Vagina (tissue), 2 donors: Measurements from ENCODE around the gene NR4A1. TPM values are rescaled to one million over a fixed set of nuclear protein-coding genes. Genes with fewer than 3 reads are reported as not detected.

Experiments used
- DNase-seq, 2 donors: peaks; one replicate each; pipeline ENCODE4 v3.0.0-alpha.2; 2017; ENCODE audit errors: extremely low spot score in 2 of 2
- H3K27ac ChIP-seq: fragments of 200-600 bp; sonication (generic); one replicate; pipeline ENCODE4 v1.5.1; 2019
- H3K27me3 ChIP-seq: fragments of 200-600 bp; sonication (generic); one replicate; pipeline ENCODE4 v1.5.1; 2019
- H3K36me3 ChIP-seq, 2 donors: fragments of 200-600 bp; sonication (generic); one replicate each; pipeline ENCODE4 v1.5.1; 2017 to 2019
- H3K4me1 ChIP-seq: fragments of 200-600 bp; sonication (generic); one replicate; pipeline ENCODE4 v1.5.1; 2019
- H3K4me3 ChIP-seq, 2 donors: fragments of 200-600 bp; sonication (generic); 1 replicate in 1 of 2; 2 replicates in 1 of 2; pipeline ENCODE4 v1.5.1; 2016 to 2019
- H3K9me3 ChIP-seq: fragments of 200-600 bp; sonication (generic); one replicate; pipeline ENCODE4 v1.5.1; 2019
- POLR2A ChIP-seq, 2 donors: fragments of 450-650 bp; IDR thresholded peaks; one replicate each; pipeline ENCODE4 v1.6.1; 2017; ENCODE audit warnings: antibody characterized with exemption in 2 of 2, mild to moderate bottlenecking in 2 of 2, moderate library complexity in 2 of 2
- POLR2AphosphoS5 ChIP-seq, 2 donors: sonication (generic); formaldehyde crosslinking; IDR thresholded peaks; one replicate each; pipeline ENCODE4 v1.9.0; 2017; ENCODE audit warnings: antibody characterized with exemption in 2 of 2, mild to moderate bottlenecking in 2 of 2, low read depth in 1 of 2; ENCODE audit not compliant: insufficient read depth in 1 of 2
- intact Hi-C: fragments of 100-400 bp; cut with DNase I; formaldehyde crosslinking; loops from one replicate; pipeline ENCODE4 v1.15.1; 2023
- total RNA-seq: library from RNA; depleted of rRNA; stranded (reverse); fragments of >200 nt; gene quantifications from one replicate; pipeline ENCODE4 v1.2.3, GENCODE V29; 2016
- TF ChIP-seq, protein P1 (sequence below), 3 experiments: fragments of 450-650 bp in 2 of 3; fragments of 200-600 bp in 1 of 3; sonication (generic) in 1 of 3; IDR thresholded peaks; one replicate each; pipeline ENCODE4 v1.5.1; 2017 to 2019; ENCODE audit warnings: antibody characterized with exemption in 3 of 3, mild to moderate bottlenecking in 2 of 3, moderate library complexity in 2 of 3

Gene NR4A1
- total RNA-seq, 1 donor from 2014 or later: 465 TPM

- no peak for DNase-seq
- TF ChIP-seq, protein P1, sequence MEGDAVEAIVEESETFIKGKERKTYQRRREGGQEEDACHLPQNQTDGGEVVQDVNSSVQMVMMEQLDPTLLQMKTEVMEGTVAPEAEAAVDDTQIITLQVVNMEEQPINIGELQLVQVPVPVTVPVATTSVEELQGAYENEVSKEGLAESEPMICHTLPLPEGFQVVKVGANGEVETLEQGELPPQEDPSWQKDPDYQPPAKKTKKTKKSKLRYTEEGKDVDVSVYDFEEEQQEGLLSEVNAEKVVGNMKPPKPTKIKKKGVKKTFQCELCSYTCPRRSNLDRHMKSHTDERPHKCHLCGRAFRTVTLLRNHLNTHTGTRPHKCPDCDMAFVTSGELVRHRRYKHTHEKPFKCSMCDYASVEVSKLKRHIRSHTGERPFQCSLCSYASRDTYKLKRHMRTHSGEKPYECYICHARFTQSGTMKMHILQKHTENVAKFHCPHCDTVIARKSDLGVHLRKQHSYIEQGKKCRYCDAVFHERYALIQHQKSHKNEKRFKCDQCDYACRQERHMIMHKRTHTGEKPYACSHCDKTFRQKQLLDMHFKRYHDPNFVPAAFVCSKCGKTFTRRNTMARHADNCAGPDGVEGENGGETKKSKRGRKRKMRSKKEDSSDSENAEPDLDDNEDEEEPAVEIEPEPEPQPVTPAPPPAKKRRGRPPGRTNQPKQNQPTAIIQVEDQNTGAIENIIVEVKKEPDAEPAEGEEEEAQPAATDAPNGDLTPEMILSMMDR (IDR thresholded peaks at IDR 0.05): no peak
- TF ChIP-seq POLR2A (IDR thresholded peaks at IDR 0.05) (no peak), POLR2AphosphoS5 (IDR thresholded peaks at IDR 0.05; ENCODE audit: insufficient read depth in 1 of 2, low read depth in 1 of 2) (no peak)
- Histone ChIP-seq H3K27me3 (no peaks in the 10 kb centered on the region), H3K9me3 (no peaks in the 10 kb centered on the region), H3K27ac (peak overlapping the region; percentile 68), H3K4me3 (peak overlapping the region in 1 of 2 donors; percentile 41), H3K36me3 (peaks cover 0 to 24% of the 10 kb centered on the region in 2 donors), H3K4me1 (peaks cover 33% of the 10 kb centered on the region)
- intact Hi-C loops: loop anchor here (5.0 kb wide), 1 partner anchor 53 kb away; no protein-coding TSS in a partner anchor
Observed at GRCh38 chr12:52080403-52081251, 29.4 kb downstream of the NR4A1 start.

GRCh38 chr12:52081263-52081733 is 30.1 kb downstream of the NR4A1 start:
- H3K4me3 ChIP-seq: peak overlapping the region in 1 of 2 donors; percentile 7
- H3K4me1 ChIP-seq: peaks cover 33% of the 10 kb centered on the region
- peaks cover 0 to 17% of the 10 kb centered on the region in 2 donors for H3K36me3 ChIP-seq
- no peaks in the 10 kb centered on the region for H3K9me3 ChIP-seq
- H3K27me3 ChIP-seq: no peaks in the 10 kb centered on the region
- H3K27ac ChIP-seq: peak overlapping the region; percentile 68
- intact Hi-C loops: loop anchor here (5.0 kb wide), 1 partner anchor 54 kb away; no protein-coding TSS in a partner anchor
- DNase-seq: no peak
- no peak for TF ChIP-seq POLR2AphosphoS5 (IDR thresholded peaks at IDR 0.05; ENCODE audit: insufficient read depth in 1 of 2, low read depth in 1 of 2)

- Histone ChIP-seq H3K27ac (peak overlapping the region; percentile 68), H3K4me3 (peak overlapping the region in 1 of 2 donors; percentile 14)
- intact Hi-C loops: loop anchor here (2.0 to 5.0 kb wide), 2 partner anchors 29 to 55 kb away; no protein-coding TSS in a partner anchor
Observed at GRCh38 chr12:52082026-52082668, 30.9 kb downstream of the NR4A1 start.

GRCh38 chr12:52082669-52082987 is 31.4 kb downstream of the NR4A1 start:
- Histone ChIP-seq H3K4me3 (no peak overlapping the region), H3K4me1 (peaks cover 33% of the 10 kb centered on the region), H3K9me3 (no peaks in the 10 kb centered on the region), H3K27me3 (no peaks in the 10 kb centered on the region), H3K36me3 (peaks cover 0 to 4% of the 10 kb centered on the region in 2 donors), H3K27ac (peak overlapping the region; percentile 68)
- intact Hi-C loops: loop anchor here (2.0 to 5.0 kb wide), 2 partner anchors 30 to 55 kb away; no protein-coding TSS in a partner anchor
- no peak for DNase-seq
- TF ChIP-seq POLR2AphosphoS5 (IDR thresholded peaks at IDR 0.05; ENCODE audit: insufficient read depth in 1 of 2, low read depth in 1 of 2): no peak
- TF ChIP-seq POLR2A (IDR thresholded peaks at IDR 0.05): no peak
- TF ChIP-seq, protein P1 (IDR thresholded peaks at IDR 0.05): no peak

More at GRCh38 chr12:52082026-52082668, 30.9 kb downstream of the NR4A1 start:
- Histone ChIP-seq H3K36me3 (peaks cover 0 to 9% of the 10 kb centered on the region in 2 donors), H3K9me3 (no peaks in the 10 kb centered on the region), H3K27me3 (no peaks in the 10 kb centered on the region), H3K4me1 (peaks cover 33% of the 10 kb centered on the region)
- peak in 1 of 2 donors; percentile 46 for TF ChIP-seq POLR2AphosphoS5 (IDR thresholded peaks at IDR 0.05; ENCODE audit: insufficient read depth in 1 of 2, low read depth in 1 of 2)
- TF ChIP-seq, protein P1 (IDR thresholded peaks at IDR 0.05): no peak
- DNase-seq: no peak

GRCh38 chr12:52082988-52083637 is 31.9 kb downstream of the NR4A1 start:
- Histone ChIP-seq H3K27me3 (no peaks in the 10 kb centered on the region), H3K36me3 (no peaks in the 10 kb centered on the region), H3K27ac (peak overlapping the region; percentile 68), H3K4me1 (peaks cover 33% of the 10 kb centered on the region), H3K9me3 (no peaks in the 10 kb centered on the region), H3K4me3 (no peak overlapping the region)
- intact Hi-C loops: loop anchor here (2.0 to 5.0 kb wide), 2 partner anchors 30 to 56 kb away; no protein-coding TSS in a partner anchor
- peak in 1 of 2 donors; percentile 32 for TF ChIP-seq POLR2AphosphoS5 (IDR thresholded peaks at IDR 0.05; ENCODE audit: insufficient read depth in 1 of 2, low read depth in 1 of 2)
- no peak for TF ChIP-seq POLR2A (IDR thresholded peaks at IDR 0.05)
- TF ChIP-seq, protein P1 (IDR thresholded peaks at IDR 0.05): peak; percentile 96 to 97 (median 97)
- peak in 1 of 2 donors; percentile 88 for DNase-seq
